ENCODE measurements around the gene MYRIP. TPM values are rescaled to one million over a fixed set of nuclear protein-coding genes. Genes with fewer than 3 reads are reported as not detected.

MYRIP gene
- total RNA-seq, 2 donors from 2014 or later, result 6.3 to 8.7 TPM

- intact Hi-C loops (cut with DNase I), result no loop called here
- H3K9me3 ChIP-seq, result no peaks in the 10 kb centered on the region
- no peak for TF ChIP-seq CTCF (IDR thresholded peaks at IDR 0.05)
- DNase-seq, result no peak
- no peaks in the 10 kb centered on the region for H3K27me3 ChIP-seq
- H3K9ac ChIP-seq (ENCODE audit: low read depth in 2 of 2, low read length in 2 of 2), result no peak overlapping the region
- H3K4me1 ChIP-seq, result no peaks in the 10 kb centered on the region
- H3K27ac ChIP-seq, result no peak overlapping the region
- H3K36me3 ChIP-seq, result no peaks in the 10 kb centered on the region
- H3K4me3 ChIP-seq, result no peak overlapping the region
Observed at GRCh38 chr3:40206522-40206921, 397.1 kb downstream of the MYRIP start.

DNA sequence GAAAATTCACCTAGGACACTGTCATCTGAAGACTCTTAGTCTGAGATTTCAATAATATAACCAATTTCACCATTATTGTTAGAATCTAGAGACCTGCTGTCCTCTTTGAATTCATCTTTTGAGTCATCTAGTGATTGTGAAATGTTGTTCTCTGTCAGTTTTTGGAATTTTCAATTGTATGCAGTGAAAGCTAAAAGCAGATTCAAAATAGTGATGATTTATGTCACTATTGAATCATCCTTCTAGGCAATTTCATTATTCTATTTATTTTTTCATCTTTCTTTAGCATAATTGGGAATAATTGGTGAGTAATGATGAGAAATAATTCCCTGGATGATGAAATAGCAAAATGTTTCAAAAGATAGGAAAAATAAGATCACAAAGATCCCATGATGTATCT lies 398.4 kb downstream of the MYRIP start:
- no peak for TF ChIP-seq CTCF (IDR thresholded peaks at IDR 0.05)
- H3K27ac ChIP-seq, result no peak overlapping the region
- DNase-seq, result no peak
- H3K9ac ChIP-seq (ENCODE audit: low read depth in 2 of 2, low read length in 2 of 2), result no peak overlapping the region
- H3K4me3 ChIP-seq, result no peak overlapping the region
- no peaks in the 10 kb centered on the region for H3K36me3 ChIP-seq
- H3K27me3 ChIP-seq, result no peaks in the 10 kb centered on the region
- H3K4me1 ChIP-seq, result no peaks in the 10 kb centered on the region
- intact Hi-C loops (cut with DNase I), result no loop called here
- no peaks in the 10 kb centered on the region for H3K9me3 ChIP-seq

GRCh38 chr3:40208251-40208650 lies 398.8 kb downstream of the MYRIP start:
- no peak for TF ChIP-seq CTCF (IDR thresholded peaks at IDR 0.05)
- Histone ChIP-seq H3K4me1 (no peaks in the 10 kb centered on the region), H3K27me3 (no peaks in the 10 kb centered on the region), H3K4me3 (no peak overlapping the region), H3K9ac (ENCODE audit: low read depth in 2 of 2, low read length in 2 of 2) (no peak overlapping the region), H3K36me3 (no peaks in the 10 kb centered on the region), H3K27ac (no peak overlapping the region), H3K9me3 (no peaks in the 10 kb centered on the region)
- intact Hi-C loops (cut with DNase I), result no loop called here
- DNase-seq, result no peak

GRCh38 chr3:40211579-40211978 lies 402.2 kb downstream of the MYRIP start:
- Histone ChIP-seq H3K4me1 (no peaks in the 10 kb centered on the region), H3K27ac (no peak overlapping the region), H3K9me3 (no peaks in the 10 kb centered on the region), H3K36me3 (no peaks in the 10 kb centered on the region), H3K9ac (ENCODE audit: low read depth in 2 of 2, low read length in 2 of 2) (no peak overlapping the region), H3K4me3 (no peak overlapping the region), H3K27me3 (no peaks in the 10 kb centered on the region)
- DNase-seq, result no peak
- intact Hi-C loops (cut with DNase I), result no loop called here
- TF ChIP-seq CTCF (IDR thresholded peaks at IDR 0.05), result no peak

DNA sequence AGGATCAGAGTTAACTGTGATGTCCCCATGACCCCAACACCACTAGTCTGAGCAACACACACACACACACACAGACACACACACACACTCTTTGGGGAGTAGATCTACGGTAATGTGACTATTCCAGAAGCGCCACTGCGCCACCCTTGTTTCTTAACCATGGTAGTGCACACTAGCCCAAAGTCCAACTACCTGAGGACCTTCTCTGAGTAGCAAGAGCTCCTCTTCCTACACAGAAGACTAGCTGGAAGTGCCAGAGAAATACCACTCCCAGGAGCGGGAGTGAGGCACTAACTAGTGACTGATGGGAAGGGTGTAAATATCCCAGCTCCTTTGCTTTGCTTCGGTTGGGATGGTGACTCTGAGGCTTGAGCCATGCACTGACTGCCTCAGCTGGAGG lies 404.1 kb downstream of the MYRIP start:
- H3K4me3 ChIP-seq, result no peak overlapping the region
- no peak for TF ChIP-seq CTCF (IDR thresholded peaks at IDR 0.05)
- H3K9ac ChIP-seq (ENCODE audit: low read depth in 2 of 2, low read length in 2 of 2), result no peak overlapping the region
- intact Hi-C loops (cut with DNase I), result no loop called here
- no peak for DNase-seq
- H3K4me1 ChIP-seq, result no peaks in the 10 kb centered on the region
- no peak overlapping the region for H3K27ac ChIP-seq
- no peaks in the 10 kb centered on the region for H3K36me3 ChIP-seq
- H3K9me3 ChIP-seq, result no peaks in the 10 kb centered on the region
- H3K27me3 ChIP-seq, result no peaks in the 10 kb centered on the region

- no peaks in the 10 kb centered on the region for H3K36me3 ChIP-seq
- no peak overlapping the region for H3K4me3 ChIP-seq
- TF ChIP-seq CTCF (IDR thresholded peaks at IDR 0.05), result no peak
- no peaks in the 10 kb centered on the region for H3K9me3 ChIP-seq
- no peak for DNase-seq
- H3K9ac ChIP-seq (ENCODE audit: low read depth in 2 of 2, low read length in 2 of 2), result no peak overlapping the region
- intact Hi-C loops (cut with DNase I), result no loop called here
- no peaks in the 10 kb centered on the region for H3K4me1 ChIP-seq
- no peaks in the 10 kb centered on the region for H3K27me3 ChIP-seq
- H3K27ac ChIP-seq, result no peak overlapping the region
Observed at GRCh38 chr3:40215015-40215414, 405.6 kb downstream of the MYRIP start.
